Bronchial epithelial cell (primary cell): Measurements from ENCODE around the gene MLXIP. TPM values are rescaled to one million over a fixed set of nuclear protein-coding genes. Genes with fewer than 3 reads are reported as not detected.

Source experiments
- DNase-seq: peaks from one replicate; pipeline ENCODE4 v3.0.0-alpha.2; 2010; ENCODE audit warnings: low read depth
- FAIRE-seq: peaks from 2 replicates; lab custom pipeline; 2011; peaks lifted over from hg19 to GRCh38; lab: Jason Lieb, UNC
- H3K27me3 ChIP-seq: 2 replicates; pipeline ENCODE4 v1.5.1; 2011; ENCODE audit warnings: low read length; ENCODE audit not compliant: control insufficient read depth, insufficient read depth
- H3K36me3 ChIP-seq: 2 replicates; pipeline ENCODE4 v1.5.1; 2011; ENCODE audit warnings: low read length; ENCODE audit not compliant: control insufficient read depth, insufficient read depth
- H3K4me3 ChIP-seq: 2 replicates; pipeline ENCODE4 v1.5.1; 2011; ENCODE audit warnings: mild to moderate bottlenecking, low read depth, low read length, control low read depth
- CTCF ChIP-seq: IDR thresholded peaks from 2 replicates; pipeline ENCODE4 v1.5.1; 2011; ENCODE audit warnings: mild to moderate bottlenecking, moderate library complexity, low read length, control low read depth, inconsistent platforms; ENCODE audit not compliant: insufficient read depth, severe bottlenecking
- total RNA-seq: library from RNA; depleted of rRNA; stranded (reverse); fragments of >200 nt; gene quantifications from 2 replicates; pipeline ENCODE4 v1.2.1, GENCODE V29; 2014

Gene MLXIP
- total RNA-seq, 1 donor from 2014 or later = 9.2 TPM

- Histone ChIP-seq H3K36me3 (no peaks in the 10 kb centered on the region), H3K4me3 (no peak overlapping the region), H3K27me3 (no peaks in the 10 kb centered on the region)
- DNase-seq (no peak), FAIRE-seq (no peak)
- TF ChIP-seq CTCF = no peak
These were observed 106.0 kb downstream of the MLXIP start for GRCh38 chr12:122184517-122184916.

GRCh38 chr12:122185079-122185478, 106.5 kb downstream of the MLXIP start:
- FAIRE-seq (no peak), DNase-seq (no peak)
- Histone ChIP-seq H3K27me3 (no peaks in the 10 kb centered on the region), H3K4me3 (no peak overlapping the region), H3K36me3 (no peaks in the 10 kb centered on the region)
- no peak for TF ChIP-seq CTCF

- no peak for TF ChIP-seq CTCF
- no peak for DNase-seq
- Histone ChIP-seq H3K4me3 (no peak overlapping the region), H3K36me3 (no peaks in the 10 kb centered on the region), H3K27me3 (no peaks in the 10 kb centered on the region)
- FAIRE-seq = peak; percentile 13
These were observed 107.0 kb downstream of the MLXIP start for GRCh38 chr12:122185494-122186082.

- DNase-seq = no peak
- no peak for TF ChIP-seq CTCF
- H3K36me3 ChIP-seq = no peaks in the 10 kb centered on the region
- FAIRE-seq = no peak
- no peaks in the 10 kb centered on the region for H3K27me3 ChIP-seq
- H3K4me3 ChIP-seq = no peak overlapping the region
These were observed 108.9 kb downstream of the MLXIP start for GRCh38 chr12:122187466-122187865.

GRCh38 chr12:122189626-122190475, 111.3 kb downstream of the MLXIP start:
- no peak overlapping the region for H3K4me3 ChIP-seq
- FAIRE-seq (no peak), DNase-seq (no peak)
- TF ChIP-seq CTCF = no peak
- H3K36me3 ChIP-seq = no peaks in the 10 kb centered on the region
- no peaks in the 10 kb centered on the region for H3K27me3 ChIP-seq
